ENCODE data around the gene MYOM1. TPM values are rescaled to one million over a fixed set of nuclear protein-coding genes. Genes with fewer than 3 reads are reported as not detected.
A peak's percentile ranks its signal among the peaks of the same experiment; 100 is the strongest.
"Not testable (repeated sequence)": the region's sequence is repeated elsewhere in the genome, so short reads cannot be mapped to it uniquely, and the experiment has no call there.

The MYOM1 gene
- total RNA-seq, 1 donor from 2014 or later = 662 TPM

DNA sequence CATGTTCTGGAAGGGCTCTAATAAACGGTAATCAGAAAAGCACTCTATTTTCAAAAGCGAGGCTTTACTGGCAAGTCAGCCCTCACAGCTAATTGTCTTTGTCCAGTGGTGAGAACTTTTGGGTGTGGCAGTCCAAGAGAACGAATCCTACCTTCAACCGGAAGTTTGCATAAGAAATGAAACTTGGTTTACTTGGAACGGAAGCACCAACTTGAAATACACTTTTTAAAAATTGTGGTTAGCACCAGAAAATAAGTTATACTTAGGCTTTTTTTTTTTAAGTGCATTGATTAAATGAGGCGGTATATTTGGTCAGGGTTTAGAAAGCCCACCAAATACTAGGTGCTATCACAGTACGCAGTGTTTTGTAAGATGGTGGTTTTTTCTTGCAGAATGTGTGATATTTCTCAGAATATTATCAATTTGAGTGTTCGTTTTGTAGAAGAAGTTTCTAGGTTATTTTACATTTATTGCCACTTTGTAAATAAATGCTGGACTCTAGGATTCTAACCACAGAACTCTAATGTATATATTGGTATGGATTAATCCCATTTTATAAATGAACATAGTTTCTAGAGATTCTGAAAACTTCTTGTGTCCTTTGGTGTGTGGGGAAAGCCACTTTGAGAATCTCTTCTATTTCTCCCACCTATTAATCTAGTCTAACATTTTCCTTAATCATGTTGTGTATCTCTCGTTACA is 29.0 kb upstream of the MYOM1 start:
- peak; percentile 72 for DNase-seq

DNA sequence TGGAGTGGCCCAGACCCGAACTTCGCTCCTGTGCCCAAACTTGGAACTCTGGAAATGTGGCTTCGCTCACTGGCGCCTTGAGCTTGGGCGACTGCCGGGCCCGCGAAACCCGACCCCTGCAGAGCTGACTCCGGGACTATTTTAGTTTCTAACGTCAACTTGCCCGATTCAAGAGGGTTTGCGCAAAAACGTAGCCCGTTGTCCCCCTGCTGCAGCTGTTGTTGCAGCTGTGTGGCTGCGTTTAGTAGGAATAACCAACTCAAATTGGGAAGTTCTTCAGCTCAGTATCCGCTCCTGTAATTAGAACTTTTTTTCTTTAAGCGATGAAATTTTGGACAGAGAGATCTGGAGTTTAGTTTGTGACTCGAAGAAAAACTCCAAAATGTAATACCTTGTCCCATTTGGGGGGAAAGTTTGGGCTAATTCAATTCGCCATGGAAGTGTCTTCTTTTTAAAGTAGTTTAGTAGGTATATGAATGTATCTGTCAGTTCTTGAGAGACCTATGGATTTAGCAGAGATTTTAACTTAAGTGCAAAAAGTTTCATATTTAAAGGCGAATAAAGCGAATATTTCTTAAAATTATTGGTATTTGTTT is 28.4 kb upstream of the MYOM1 start:
- peak; percentile 91 for DNase-seq

DNA sequence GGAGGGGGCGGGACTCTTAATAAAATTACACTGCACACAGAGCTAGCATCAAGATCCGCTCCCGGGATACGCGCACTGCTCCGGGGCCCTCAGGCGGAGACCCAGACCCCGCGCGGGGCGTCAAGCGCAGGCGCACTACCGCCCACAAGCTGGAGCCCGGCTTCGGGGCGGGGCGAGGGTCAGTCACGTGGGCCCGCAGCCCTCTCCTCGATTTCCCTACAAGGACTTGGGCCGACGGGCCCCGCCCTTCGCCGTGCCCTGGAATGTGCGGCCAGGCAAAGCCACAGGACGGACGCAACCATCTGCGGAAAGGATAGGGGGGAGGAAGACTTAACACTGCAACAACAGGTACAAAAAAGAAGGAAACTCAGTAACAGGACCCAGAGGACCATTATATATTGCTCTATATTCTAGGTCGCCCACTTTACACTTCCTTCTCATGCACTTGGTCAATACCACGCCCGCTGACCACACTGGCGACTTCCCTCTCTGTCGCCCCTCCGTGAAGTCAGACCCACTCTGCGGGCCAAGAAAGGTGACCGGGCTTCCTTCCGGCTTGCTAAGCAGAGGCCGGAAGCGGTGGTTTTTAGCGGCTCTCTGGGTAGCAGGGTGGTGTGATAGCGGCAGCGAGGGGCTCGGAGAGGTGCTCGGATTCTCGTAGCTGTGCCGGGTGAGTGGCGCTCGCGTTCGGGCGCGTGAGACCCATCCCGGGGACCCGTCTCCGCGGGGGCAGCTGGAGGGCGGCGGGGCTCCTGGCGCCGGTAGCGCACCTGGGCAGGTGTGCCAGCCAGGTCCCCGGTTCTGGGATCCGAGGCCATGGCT is 27.7 kb upstream of the MYOM1 start, which contains the start of gene MYL12A:
TSS of gene MYL12A (plus strand) at position 562 of the 822 bp plus-strand sequence. CDS start 5,447 bp downstream, outside the sequence.
- DNase-seq = peak; percentile 99

DNA sequence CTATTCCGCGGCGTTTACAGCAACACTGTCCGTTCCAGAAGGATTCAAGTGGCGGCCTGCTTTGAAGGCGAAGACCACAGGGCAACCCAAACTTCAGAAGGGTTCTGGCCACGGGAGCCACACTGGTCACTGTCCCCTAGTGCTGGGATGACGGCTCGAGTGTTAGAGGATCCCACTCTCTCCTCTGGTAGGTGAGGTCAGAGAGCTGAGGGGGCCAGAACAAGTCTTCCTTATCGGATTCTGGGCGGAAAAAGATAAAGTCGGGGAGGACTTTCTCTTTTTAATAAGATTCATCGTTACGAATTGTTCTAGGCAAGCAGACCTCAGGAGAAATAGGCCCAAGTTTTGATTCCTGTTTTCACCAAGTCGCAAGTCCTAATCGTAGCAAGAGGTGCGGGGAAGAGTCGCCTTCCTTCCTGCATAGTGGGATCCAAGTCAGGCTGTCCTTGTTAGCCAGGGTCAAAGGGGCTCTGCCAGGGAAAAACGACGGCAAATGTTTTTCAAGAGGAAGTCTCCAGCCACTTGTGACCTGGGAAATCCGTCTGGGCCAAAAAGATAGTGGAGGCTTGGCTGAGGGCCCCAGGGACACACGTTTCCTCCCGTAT is 27.0 kb upstream of the MYOM1 start:
- DNase-seq = peak; percentile 57

DNA sequence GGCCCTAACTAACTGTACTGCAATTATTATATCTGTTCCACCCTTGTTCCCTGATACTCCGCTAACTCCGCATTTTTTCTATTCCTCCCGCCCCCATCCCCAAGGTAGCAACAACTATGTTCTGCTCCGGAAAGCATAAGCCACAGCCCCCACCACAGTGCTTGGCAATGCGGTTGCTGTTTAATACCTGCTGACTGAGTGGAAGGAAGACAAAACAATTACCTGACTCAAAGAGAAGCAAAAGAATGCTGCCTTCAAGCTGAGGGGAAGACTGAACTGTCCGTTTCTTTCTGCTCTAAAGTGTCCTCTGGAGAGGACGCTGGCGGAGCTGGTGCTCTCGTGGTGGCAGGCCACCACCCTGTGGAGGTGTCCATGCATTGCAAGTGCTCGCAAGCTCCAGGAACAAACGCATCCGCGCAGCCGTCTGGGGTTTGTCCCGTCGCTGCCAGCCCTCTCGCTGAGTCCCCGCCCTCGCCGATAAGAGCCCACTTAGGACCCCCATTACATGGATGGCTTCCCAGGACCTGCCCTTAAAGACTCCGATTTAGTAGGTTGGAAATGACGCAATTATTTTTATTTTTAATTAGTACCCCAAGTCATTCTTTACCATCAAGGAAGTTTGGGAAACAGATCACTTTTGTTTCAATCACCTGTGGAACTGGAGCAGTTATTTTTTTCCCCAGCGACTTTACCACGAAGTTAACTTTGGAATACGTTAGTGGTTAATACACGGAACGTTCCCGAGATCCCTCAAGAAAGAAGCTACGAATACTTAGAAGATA is 26.3 kb upstream of the MYOM1 start:
- peak; percentile 94 for DNase-seq

DNA sequence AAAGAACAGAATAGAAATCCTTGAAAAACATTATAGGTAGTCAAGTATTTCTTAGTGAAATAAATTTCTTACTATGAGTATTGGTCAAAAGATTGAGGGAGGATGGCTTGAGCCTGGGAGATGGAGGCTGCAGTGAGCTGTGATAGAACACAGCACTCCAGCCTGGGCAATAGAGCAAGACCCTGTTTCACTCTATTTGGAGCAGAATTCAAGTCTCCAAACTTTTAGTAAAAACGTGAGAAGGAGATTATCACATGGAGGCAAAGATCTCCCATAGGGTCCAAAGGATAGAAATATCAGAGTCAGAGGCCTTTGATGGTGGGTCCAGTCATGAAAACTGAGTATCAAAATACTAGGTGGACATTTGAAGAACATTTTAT is 25.4 kb upstream of the MYOM1 start:
- no peak for DNase-seq

DNA sequence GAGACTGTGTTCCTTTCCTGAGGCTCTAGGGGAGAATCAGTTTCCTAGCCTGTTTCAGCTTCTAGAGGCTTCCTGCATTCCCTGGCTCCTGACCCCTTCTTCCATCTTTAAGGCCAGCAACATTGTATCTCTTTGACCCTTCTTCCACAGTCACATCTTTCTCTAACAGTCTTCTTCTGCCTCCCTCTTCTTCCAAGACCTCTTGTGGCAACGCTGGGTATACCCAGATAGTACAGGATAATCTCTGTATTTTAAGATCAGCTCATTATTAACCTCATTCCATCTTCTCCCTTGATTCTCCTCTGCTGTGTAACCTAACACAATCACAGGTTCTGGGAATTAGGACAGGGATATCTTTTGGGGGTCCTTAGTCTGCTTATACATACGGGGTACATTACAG is 19.0 kb upstream of the MYOM1 start:
- DNase-seq = no peak

DNA sequence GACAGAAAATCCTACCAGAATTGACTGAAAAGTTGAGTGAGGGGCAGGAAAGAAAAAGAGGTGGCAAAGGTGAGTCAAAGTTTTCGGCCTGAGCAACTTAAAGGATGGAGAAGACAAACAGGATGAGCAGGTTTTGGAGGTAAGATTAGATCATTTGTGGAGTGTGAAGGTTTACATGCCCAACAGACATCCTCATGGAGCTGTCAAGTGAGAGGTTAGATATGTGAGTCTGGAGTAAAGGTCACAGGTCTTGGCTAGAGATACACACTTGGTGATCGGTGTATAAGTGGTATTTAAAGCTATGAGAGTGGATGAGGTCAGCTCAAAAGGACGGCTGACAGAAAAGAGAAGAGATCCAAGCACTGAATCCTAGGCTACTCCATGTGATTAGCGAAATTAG is 16.7 kb upstream of the MYOM1 start:
- DNase-seq = no peak

DNA sequence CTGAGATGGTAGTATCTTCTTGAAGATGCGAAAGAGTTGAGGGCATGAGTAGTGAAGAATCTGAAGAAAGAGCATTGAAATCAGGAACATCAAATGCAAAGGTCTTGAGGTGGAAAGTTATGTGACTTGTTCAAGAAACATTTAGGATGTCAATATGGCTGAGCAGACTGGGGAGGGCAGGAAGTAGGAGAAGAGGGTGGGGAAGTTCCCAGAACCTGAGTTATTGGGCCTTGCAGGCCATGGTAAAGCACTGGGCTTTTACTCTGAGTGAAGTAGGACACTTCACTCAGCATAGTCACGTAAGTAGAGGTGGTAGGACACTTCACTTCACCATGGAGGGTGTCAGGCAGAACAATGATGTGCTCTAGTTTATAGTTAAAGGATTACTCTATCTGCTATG is 16.1 kb upstream of the MYOM1 start:
- no peak for DNase-seq

DNA sequence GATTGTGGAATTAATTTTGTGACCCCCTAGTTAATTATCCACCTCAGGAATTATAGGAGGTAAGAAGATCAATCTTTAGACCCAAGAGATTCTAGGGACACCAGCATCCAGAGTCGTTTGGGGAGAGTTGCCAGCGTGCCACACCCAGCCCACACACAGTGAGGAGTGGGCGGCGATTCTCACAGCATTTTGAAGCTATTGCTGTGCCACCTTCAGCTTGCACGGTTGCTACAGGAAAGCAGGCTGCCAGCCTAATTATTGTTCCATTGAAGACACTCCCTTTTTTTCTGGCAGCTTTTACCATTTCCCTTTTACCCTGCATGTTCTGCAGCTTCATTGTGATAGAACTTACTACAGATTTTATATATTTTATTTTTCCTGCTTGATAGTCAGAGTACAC is 14.7 kb upstream of the MYOM1 start:
- DNase-seq = no peak

DNA sequence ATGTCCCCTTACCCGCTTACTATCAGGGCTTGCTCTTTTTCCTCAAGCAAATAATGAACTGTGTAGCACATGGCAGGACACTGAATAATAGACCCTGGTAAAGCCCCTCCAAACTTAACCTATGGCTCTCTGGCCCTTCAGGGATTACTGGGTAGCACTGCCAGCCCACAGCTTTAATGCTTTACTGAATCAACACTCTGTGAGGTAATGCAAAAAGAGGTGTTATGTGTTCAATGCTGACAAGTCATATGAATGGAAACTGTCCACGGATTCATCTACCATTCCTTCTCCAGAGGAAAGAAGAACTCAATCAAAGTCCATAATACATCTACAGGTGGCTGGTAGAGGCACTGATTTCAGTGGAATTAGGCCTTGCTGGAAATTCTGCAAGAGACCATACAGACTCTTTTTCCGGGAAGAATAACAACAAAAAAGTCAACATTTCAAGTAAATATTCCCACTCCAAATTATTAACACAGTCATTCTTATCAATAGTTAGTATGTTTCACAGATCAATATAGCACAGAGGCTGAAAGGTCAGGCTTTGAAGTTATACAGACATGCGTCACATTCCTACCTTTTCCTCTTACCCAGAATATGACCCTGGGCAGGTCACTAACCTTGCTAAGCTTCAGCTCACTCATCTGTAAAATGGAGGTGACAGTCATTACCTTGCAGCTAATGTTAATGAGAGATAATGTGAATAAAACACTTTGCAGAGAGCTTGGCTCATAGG is 13.8 kb upstream of the MYOM1 start:
- DNase-seq = no peak

DNA sequence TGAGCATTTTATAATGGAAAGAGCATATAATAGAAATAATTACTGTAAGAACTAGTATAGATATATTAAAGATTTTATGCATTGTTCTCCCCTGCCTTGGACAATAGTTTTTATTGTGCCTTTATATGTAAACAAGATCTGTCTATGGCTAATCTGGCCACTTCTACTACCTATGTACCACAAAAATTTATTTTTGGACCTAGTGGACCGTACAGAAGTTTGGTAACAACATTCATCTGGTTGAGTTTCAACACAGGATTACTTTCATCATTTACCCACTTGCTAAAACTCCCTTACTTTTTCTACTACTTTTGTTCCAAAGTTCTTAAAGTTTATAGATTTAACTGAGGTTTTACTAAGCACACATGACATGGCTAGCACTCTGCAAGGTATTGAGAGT is 13.2 kb upstream of the MYOM1 start:
- DNase-seq = no peak

DNA sequence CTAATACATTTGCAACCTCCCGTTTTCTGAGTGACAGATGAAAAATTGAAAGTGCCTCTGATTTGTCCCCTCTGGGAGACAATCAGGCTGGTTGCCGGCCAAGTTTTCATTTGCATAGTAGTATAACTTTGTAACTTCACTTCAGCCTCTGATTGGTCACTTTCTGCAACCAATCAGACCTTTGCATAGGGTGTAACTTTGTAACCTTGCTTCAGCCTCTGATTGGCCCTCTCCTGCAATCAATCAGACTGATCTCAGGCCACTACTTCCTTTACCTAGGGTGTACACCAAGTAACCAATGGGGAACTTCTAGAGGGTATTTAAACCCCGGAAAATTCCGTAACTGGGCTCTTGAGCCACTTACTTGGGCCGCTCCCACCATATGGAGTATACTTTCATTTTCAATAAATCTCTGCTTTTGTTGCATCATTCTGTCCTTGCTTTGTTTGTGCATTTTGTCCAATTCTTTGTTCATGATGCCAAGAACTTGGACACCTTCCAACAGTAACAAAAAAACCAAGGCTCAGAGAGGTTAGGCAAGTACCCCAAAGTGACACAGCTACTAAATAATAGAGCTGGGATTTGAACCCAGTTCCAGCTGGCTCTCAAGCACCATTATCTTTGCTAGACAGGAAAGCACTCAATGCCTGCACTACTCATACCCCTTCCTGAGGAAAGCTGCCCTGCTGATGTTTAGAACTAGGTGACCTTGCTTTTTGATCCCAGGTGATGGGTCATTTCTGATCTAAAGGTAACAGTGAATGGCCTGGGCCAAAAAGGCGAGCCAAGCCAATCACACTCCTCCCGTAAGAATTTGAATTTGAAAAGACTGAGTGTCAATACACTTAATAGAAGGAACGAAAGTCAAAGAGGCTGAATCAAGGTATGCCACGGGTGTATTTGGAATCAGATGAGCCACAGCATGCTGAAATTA is 10.9 kb upstream of the MYOM1 start:
- no peak for DNase-seq

DNA sequence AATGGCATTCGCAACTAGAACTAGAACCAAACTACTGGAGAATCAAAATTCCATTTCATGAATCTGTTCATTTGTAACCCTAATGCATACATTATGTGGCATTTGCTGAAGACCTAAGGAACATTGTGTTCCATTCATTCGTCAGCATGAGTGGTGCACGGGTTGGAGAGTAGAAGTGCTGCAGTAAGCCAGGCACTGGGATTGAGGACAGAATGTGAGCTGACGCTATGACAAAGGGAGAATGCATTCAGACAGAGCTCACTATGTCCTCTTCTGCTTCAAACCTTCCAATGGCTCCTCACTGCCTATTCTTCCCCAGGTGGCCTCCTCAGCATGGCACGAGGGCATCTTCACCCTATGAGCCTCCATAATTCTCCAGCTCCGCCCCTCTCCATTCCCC is 6.3 kb upstream of the MYOM1 start:
- DNase-seq = no peak

DNA sequence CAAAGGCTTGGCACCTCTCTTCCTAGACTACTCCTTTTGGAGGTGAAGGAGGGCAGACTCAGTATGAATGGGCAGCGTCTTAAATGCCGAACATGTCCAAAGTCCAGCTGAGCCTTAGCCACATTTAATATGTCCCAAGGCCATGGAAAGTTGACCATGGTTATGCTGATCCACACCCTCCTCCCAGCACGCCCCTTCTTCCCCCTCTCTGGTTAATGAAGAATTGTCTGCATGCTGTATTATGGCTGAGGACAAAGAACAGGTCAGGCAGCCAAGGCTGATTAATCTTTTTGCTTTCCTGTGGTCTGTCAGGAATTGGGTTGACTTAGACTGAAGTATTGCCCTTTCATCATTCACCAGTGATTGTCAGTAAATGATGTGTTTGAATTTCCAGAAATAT is 5.8 kb upstream of the MYOM1 start:
- no peak for DNase-seq

DNA sequence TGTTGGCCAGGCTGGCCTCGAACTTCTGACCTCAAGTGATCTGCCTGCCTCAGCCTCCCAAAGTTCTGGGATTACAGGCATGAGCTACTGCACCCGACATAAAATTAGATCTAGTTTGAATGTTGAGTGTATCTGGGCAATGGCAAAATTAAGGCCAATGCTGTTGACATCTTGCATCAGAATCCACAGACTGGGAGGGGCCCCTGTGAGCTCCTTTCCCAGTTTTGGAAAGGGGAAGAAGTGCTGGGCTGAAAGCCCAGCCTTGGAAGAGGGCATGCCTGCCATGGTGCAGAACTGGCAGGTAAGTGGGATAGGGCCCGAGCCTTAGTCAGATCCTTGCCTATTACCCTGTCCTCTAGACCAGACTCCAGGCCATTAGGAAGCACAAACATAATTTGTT is 4.5 kb upstream of the MYOM1 start:
- DNase-seq = no peak

DNA sequence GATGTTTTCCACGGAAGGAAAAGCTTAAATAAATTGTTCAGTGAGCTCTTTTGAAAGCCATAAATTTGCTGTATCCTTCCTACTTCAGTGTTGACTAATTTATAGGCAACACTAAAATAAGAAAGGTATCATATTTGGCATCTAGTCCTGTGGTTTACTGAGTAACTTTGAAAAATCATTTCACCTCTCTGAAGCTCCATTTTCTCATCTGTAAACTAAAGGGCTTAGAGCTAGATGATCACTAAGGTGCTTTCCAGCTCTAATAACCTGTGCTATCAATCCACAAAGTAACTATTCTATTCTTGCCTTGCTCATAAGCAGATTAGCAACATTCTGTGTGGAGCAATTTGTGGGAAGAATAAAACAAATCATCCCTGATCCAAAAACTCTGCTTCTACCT is 3.6 kb upstream of the MYOM1 start:
- DNase-seq = no peak

DNA sequence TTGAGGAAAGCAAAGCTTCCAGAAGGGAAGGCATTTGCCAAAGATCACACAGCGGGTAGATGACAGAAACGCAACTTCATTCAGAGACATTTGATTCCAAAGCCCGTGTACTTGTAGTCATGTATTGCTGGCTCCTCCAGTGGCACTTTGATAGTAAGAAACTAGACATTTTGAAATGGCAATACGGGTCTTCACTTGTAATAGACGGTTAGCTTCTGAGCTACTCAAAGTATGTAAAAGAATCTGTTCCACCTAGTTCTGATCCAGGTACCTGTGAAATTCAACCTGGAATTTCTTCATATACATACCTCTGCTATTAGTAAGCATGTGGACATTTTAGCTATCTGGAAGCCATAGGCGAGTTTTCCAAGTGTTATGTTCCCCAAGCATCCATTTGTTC is 1.7 kb upstream of the MYOM1 start:
- DNase-seq = no peak

DNA sequence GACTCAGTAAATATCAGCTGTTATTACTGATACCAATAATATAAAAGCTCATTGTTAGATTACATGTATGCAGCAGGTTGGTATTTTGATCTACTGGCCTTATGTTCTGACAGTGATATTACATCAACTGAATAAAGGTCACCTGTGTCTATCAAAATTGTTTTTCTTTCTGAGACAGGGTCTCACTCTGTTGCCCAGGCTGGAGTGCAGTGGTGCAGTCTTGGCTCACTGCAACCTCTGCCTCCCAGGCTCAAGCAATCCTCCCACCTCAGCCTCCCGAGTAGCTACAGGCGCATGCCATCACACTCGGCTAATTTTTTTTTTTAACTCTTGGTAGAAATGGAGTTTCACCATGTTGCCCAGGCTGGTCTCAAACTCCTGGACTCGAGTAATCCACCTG is 1.1 kb upstream of the MYOM1 start:
- not testable (repeated sequence) for DNase-seq

DNA sequence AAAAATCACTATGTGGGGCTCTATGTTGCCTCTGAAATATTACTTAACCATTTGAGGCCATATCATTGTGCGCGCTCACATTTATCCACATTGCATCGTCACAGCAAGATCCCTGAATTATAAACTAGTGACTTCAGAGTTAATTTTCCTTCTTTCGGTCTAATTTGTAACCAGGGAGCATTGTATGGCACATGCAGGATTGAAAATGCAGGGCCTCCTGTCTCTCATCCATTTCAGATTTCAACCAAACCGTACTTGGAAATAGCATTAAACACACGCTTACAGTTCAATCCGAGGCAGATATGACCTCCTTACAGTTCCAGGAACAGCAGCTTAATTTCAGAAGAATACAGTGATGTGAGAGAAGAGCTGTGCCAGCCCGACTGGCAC is 532 bp downstream of the MYOM1 start:
- no peak for DNase-seq
